ENCODE data around the gene ADCY5.
A peak's percentile ranks its signal among the peaks of the same experiment; 100 is the strongest.

ADCY5 gene

GRCh38 chr3:123429362-123430125 is 19.3 kb downstream of the ADCY5 start:
- DNase-seq (ENCODE audit: low spot score), result no peak

DNA sequence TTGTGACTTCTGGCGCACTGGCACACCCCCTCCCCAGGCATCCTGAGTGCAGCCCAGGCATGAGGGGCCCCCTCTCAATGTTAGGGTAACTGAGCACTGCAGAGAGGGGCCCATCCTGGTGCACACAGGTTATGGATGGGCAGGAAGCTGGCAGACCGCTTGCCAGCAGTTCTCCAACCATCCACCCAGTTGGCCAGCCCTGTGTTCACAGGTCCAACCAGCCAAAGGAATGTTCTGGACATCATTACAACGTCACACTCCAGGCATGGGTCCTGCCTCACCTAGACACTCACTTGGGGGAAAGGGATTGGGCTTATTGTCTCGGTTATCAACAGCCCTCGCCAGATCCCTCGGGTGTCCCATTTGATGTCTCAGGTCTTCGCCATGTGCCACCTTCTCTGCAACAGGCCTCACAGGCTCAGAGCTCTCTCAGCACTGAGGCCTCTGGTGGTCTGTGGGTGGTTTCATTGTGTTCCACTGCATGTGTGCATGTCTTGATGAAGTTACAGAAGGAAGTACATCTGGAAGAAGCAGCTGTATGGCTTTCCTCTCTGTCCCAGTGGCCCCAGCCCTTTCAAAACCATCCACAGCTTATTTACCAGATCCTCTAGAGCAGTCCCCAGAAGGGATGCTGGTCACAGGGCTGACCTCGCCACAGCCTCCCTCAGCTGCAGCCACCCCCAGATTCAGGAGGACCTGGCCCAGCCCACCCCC is 23.7 kb downstream of the ADCY5 start:
- DNase-seq (ENCODE audit: low spot score), result no peak

GRCh38 chr3:123424321-123424998 is 24.4 kb downstream of the ADCY5 start:
- DNase-seq (ENCODE audit: low spot score), result no peak

GRCh38 chr3:123423806-123424205 is 25.1 kb downstream of the ADCY5 start:
- DNase-seq (ENCODE audit: low spot score), result no peak

DNA sequence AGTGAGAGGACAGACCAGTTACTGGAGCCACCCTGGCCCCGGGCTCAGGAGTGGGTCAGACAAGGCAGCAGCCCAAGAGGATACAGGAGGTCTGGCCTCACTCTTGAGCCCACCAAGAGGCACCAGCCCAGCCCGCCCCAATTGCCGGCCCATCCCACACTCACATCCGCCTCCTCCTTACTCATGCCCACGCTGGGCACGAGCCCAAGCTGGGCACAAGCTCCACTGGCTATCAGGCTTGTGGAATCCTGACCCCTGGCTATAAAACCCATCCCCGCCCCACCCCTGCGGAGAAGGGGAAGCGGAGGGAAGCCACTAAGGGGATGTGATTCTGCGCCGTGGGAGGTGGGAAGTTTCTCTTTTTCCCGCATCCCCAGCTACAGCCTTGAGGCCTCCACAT is 25.9 kb downstream of the ADCY5 start:
- no peak for DNase-seq (ENCODE audit: low spot score)

DNA sequence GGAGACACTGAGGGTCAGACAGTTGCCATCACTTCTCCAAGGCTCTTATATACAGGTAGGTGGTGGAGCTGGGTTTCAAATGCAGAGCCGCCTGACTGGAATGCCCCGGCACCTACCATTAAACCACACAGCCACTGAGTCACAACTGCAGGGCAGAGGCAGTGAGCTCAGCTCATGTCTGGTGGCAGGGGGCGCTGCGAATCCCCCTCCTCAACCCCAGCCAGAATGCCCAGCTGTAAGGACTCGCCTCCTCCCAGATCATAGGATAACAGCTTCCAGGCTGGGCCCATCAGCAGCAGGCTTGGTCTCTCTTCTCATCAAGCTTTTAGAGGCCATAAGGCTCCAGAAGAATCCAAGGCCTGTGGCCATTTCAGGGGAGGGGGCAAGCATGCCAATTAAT is 26.4 kb downstream of the ADCY5 start:
- DNase-seq (ENCODE audit: low spot score), result no peak

- peak; percentile 11 for DNase-seq (ENCODE audit: low spot score)
Observed at GRCh38 chr3:123421353-123422174, 27.3 kb downstream of the ADCY5 start.

DNA sequence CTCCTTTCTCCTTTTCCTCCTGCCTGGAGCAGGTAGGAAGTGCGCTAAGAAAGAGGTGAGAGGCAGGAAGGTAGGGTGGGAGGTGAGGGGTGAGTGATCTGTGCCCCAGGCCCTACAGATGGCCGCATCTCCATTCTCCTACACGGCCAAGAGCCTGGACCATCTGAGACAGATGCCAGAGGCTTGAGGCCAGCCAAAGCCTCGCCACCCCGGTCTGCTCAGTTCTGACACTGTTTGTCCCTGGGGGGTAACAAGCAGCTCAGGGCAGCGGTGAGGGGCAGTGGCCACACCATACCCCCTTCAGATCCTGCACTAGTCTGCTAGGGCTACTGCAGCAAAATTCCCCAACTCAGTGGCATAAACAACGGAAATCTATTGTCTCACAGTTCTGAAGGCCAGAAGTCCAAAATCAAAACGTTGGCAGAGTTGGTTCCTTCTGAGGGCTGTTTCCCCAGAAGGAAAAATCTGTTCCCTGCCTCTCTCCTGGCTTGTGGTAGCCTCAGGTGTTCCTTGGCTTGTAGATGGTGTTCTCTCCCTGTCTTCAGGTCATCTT is 28.4 kb downstream of the ADCY5 start:
- DNase-seq (ENCODE audit: low spot score), result no peak

GRCh38 chr3:123419850-123420297 is 29.0 kb downstream of the ADCY5 start:
- DNase-seq (ENCODE audit: low spot score), result no peak

DNA sequence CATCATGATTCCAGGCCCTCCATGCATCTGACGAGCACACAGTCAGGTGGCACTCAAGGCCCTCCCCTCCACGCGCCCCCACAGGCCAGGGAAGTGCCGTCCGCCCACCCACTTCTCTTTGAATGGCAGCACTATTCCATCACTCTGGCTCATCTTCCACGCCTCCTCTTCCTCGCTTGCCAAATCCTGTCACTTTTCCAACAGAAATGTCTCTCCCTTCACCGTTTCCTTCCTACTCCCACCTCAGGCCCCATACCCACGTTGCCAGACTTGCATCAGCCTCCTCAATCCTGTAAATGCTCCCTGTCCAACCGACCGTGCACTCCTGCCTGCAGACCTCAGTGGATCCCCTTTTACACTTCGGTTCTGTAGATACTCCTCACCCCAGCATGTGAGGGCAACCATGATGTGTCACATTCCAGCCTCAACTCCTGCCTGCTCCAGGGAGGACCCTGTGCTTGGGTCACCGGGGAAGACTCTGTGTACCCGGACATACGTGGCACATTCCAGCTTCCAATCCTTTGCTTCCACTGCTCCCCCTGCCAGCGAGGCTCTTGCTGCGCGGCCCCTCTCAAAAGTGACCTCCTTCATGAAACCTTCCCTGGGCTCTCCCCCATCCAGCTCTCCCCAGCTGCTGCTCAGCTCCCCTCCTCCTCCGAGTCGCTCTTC is 29.6 kb downstream of the ADCY5 start:
- DNase-seq (ENCODE audit: low spot score), result no peak

GRCh38 chr3:123416647-123417046 is 32.2 kb downstream of the ADCY5 start:
- DNase-seq (ENCODE audit: low spot score), result no peak

DNA sequence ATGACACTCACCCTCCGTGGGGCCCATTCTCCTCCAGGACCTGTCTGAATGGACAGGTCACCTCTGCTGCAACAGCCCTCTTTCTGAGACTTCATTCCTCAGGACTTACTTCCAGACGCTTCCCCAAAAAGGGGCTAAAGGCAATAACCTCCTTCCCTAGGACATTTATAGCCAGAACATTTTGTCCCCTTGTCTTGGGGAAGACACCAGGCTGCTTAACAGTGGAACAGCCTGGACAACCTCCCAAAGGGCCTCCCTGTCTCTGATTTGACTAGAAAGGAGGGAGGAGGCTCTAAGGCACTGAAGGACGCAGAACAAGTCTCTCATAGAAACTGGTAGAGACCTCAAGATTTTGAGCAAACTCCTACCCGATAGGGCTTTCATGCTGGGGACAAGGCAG is 32.7 kb downstream of the ADCY5 start:
- no peak for DNase-seq (ENCODE audit: low spot score)

- DNase-seq (ENCODE audit: low spot score), result no peak
Observed at GRCh38 chr3:123414973-123415775, 33.7 kb downstream of the ADCY5 start.

GRCh38 chr3:123412811-123413604 is 35.9 kb downstream of the ADCY5 start:
- no peak for DNase-seq (ENCODE audit: low spot score)

DNA sequence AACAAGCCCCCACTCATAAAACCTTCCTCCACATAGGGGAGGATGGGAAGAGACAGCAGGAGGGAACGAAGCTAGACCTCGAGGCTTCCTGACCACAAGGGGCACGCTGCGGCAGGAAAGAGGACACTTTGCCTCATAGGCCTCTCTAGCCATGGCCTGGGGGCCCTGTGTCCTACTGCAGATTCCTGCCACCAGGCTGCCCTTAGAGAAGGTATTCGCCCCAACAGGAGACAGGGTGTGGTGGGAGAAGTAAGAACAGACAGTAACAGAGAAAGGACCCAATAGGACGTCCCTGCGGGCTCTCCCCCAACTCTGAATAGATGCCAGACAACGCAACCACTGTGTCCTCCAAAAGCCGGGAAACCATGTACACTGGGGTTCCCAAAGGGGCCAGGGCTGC is 36.8 kb downstream of the ADCY5 start:
- no peak for DNase-seq (ENCODE audit: low spot score)

- no peak for DNase-seq (ENCODE audit: low spot score)
Observed at GRCh38 chr3:123411340-123412040, 37.4 kb downstream of the ADCY5 start.

DNA sequence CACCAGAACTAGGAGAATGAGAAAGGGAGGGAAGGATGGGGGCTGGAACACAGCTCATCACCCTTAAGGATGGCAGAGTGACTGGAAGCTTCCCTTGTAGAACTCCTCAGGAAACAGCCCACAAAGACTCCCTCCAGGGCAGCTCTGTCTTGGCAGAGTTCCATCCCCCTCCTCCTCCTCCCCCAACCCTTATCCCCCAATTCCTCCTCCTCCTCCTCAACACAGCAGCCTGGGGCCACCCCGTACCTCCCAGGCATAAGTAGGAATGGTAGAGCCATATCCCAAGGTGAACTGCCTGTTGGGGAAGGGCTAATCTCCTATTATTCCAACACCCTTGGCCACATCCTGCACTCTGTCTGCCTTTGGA is 38.8 kb downstream of the ADCY5 start:
- DNase-seq (ENCODE audit: low spot score), result no peak

DNA sequence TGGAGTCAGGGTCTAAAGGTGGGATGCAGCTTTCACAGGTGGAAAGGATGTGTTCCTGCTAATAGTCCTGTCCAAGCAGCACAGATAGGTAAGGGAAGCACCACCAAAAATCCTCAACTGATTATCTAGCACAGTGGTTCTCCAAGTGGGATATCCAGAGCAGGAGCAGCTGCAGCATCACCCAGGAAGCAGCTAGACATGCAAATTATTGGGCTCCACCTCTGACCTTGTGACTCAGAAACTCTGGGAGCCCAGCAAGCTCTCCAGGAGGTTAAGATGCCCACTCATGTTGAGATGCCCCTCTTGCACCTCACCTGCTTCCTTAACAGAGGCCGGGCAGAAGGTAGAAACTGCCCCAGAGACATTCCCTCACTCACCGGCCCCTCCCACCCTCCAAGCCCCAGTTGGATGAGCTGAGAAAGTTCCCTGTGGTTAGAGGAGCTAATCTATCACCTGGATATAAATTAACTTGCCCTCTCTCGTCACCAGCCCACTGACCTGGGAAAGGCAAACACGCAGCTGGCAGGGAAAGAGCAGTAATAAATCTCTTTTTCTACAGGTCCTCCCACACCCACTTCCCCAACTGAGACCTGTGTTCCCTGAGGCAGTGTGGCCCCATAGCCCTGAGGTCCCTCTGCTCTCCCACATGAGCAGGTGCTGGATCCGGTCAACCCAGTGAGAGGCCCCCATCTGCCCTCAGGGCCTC is 39.3 kb downstream of the ADCY5 start:
- no peak for DNase-seq (ENCODE audit: low spot score)
